IMR-90 (cell line): Measurements from ENCODE around the gene GYS1. TPM values are rescaled to one million over a fixed set of nuclear protein-coding genes. Genes with fewer than 3 reads are reported as not detected.

Source experiments
- ATAC-seq: fragments of 200-7000 bp; cut with Tn5 transposase; 2 replicates; pipeline ENCODE4 v1.9.1; 2020; ENCODE audit warnings: low read depth, mild to moderate bottlenecking, moderate library complexity
- BruUV-seq: library from RNA; stranded (reverse); fragments of 400-500 nt; replicated peaks from 2 replicates; lab custom pipeline; 2021; lab: Mats Ljungman, UMichigan
- CTCF ChIA-PET: fragments of 300-600 bp; formaldehyde crosslinking; extraction: SDS; loops from one replicate; lab custom pipeline; 2021; ENCODE audit warnings: antibody characterized with exemption; lab: Yijun Ruan, JAX
- POLR2A ChIA-PET: fragments of 300-600 bp; sonication (Branson Sonifier 250); formaldehyde crosslinking; loops from one replicate; lab custom pipeline; 2022; ENCODE audit warnings: antibody characterized with exemption; ENCODE audit not compliant: unreplicated experiment; lab: Charles Lee
- DNase-seq: peaks from one replicate; pipeline ENCODE4 v3.0.0; 2013
- H2AFZ ChIP-seq: replicated peaks from 2 replicates; pipeline ENCODE3; 2013; ENCODE audit warnings: low read length, mild to moderate bottlenecking; ENCODE audit not compliant: poor library complexity
- H2AK5ac ChIP-seq: 2 replicates; pipeline ENCODE4 v1.6.1; 2013; ENCODE audit warnings: low read depth, low read length, inconsistent platforms
- H2AK9ac ChIP-seq: replicated peaks from 2 replicates; pipeline ENCODE3; 2013; ENCODE audit warnings: mild to moderate bottlenecking, low read depth, low read length, moderate library complexity; ENCODE audit not compliant: poor library complexity
- H2BK120ac ChIP-seq: 2 replicates; pipeline ENCODE4 v1.6.1; 2013; ENCODE audit warnings: low read depth, low read length, inconsistent platforms
- H2BK15ac ChIP-seq: 3 replicates; pipeline ENCODE4 v1.6.1; 2013; ENCODE audit warnings: low read depth, low read length, inconsistent platforms
- H2BK20ac ChIP-seq: 2 replicates; pipeline ENCODE4 v1.6.1; 2013; ENCODE audit warnings: low read depth, mild to moderate bottlenecking, inconsistent platforms, low read length, moderate library complexity
- H2BK5ac ChIP-seq: 2 replicates; pipeline ENCODE4 v1.6.1; 2013; ENCODE audit warnings: mild to moderate bottlenecking, low read depth, low read length, inconsistent platforms; ENCODE audit not compliant: poor library complexity, severe bottlenecking
- H3K14ac ChIP-seq: replicated peaks from 2 replicates; pipeline ENCODE4 v1.6.1; 2013; ENCODE audit warnings: low read depth, low read length, inconsistent platforms
- H3K18ac ChIP-seq: 2 replicates; pipeline ENCODE4 v1.6.1; 2013; ENCODE audit warnings: low read depth, low read length, control low read depth
- H3K23ac ChIP-seq: 2 replicates; pipeline ENCODE4 v1.6.1; 2013; ENCODE audit warnings: low read depth, low read length, inconsistent platforms
- H3K27ac ChIP-seq: 2 replicates; pipeline ENCODE4 v1.5.1; 2013; ENCODE audit warnings: mild to moderate bottlenecking, control low read depth, low read length; ENCODE audit not compliant: insufficient read depth
- H3K27me3 ChIP-seq: 2 replicates; pipeline ENCODE4 v1.6.1; 2013; ENCODE audit warnings: low read length; ENCODE audit not compliant: control insufficient read depth, insufficient read depth
- H3K36me3 ChIP-seq: 2 replicates; pipeline ENCODE4 v1.6.1; 2013; ENCODE audit warnings: low read length, mixed read lengths; ENCODE audit not compliant: control insufficient read depth, insufficient read depth
- H3K4ac ChIP-seq: 2 replicates; pipeline ENCODE4 v1.6.1; 2013; ENCODE audit warnings: low read depth, low read length, inconsistent platforms
- H3K4me1 ChIP-seq: 2 replicates; pipeline ENCODE4 v1.6.1; 2013; ENCODE audit warnings: low read length, mixed read lengths; ENCODE audit not compliant: control insufficient read depth, insufficient read depth
- H3K4me2 ChIP-seq: 2 replicates; pipeline ENCODE4 v1.6.1; 2013; ENCODE audit warnings: low read depth, mild to moderate bottlenecking, control low read depth, low read length, moderate library complexity
- H3K4me3 ChIP-seq: 2 replicates; pipeline ENCODE4 v1.5.1; 2013; ENCODE audit warnings: low read depth, mild to moderate bottlenecking, control low read depth, low read length, moderate library complexity; ENCODE audit not compliant: insufficient read depth
- H3K56ac ChIP-seq: 2 replicates; pipeline ENCODE4 v1.6.1; 2013; ENCODE audit warnings: low read length, inconsistent platforms; ENCODE audit not compliant: insufficient read depth; ENCODE audit errors: extremely low read depth
- H3K79me1 ChIP-seq, 2 experiments: 2 replicates each; pipeline ENCODE4 v1.6.1; 2013; ENCODE audit warnings: low read length in 2 of 2, inconsistent platforms in 1 of 2, low read depth in 1 of 2
- H3K9ac ChIP-seq: 2 replicates; pipeline ENCODE4 v1.6.1; 2013; ENCODE audit warnings: low read depth, low read length, control low read depth
- H3K9me1 ChIP-seq: 2 replicates; pipeline ENCODE4 v1.6.1; 2013; ENCODE audit warnings: low read length, inconsistent platforms; ENCODE audit not compliant: insufficient read depth
- H3K9me3 ChIP-seq: 2 replicates; pipeline ENCODE4 v1.6.1; 2013; ENCODE audit warnings: low read length; ENCODE audit not compliant: control insufficient read depth, insufficient read depth
- H4K20me1 ChIP-seq: 2 replicates; pipeline ENCODE4 v1.6.1; 2013; ENCODE audit warnings: low read length, inconsistent platforms; ENCODE audit not compliant: insufficient read depth
- H4K5ac ChIP-seq: 2 replicates; pipeline ENCODE4 v1.6.1; 2013; ENCODE audit warnings: mild to moderate bottlenecking, low read depth, low read length, control low read depth
- H4K8ac ChIP-seq, 2 experiments: 2 replicates each; pipeline ENCODE4 v1.6.1; 2013; ENCODE audit warnings: low read depth in 2 of 2, low read length in 2 of 2, control low read depth in 1 of 2, inconsistent platforms in 1 of 2
- H4K91ac ChIP-seq: 2 replicates; pipeline ENCODE4 v1.6.1; 2013; ENCODE audit warnings: low read depth, low read length, inconsistent platforms; ENCODE audit not compliant: insufficient read depth
- BHLHE40 ChIP-seq: fragments of 150-350 bp; IDR thresholded peaks from 2 replicates; pipeline ENCODE4 v1.6.1; 2016; ENCODE audit warnings: mild to moderate bottlenecking, low read depth, low read length
- CEBPB ChIP-seq: IDR thresholded peaks from 2 replicates; pipeline ENCODE4 v1.6.1; 2012; ENCODE audit warnings: low read depth, low read length, improper control_type of control experiment
- CHD1 ChIP-seq: IDR thresholded peaks from 2 replicates; pipeline ENCODE4 v1.6.1; 2012; ENCODE audit warnings: low read depth, low read length, improper control_type of control experiment
- FOS ChIP-seq: fragments of 150-350 bp; IDR thresholded peaks from 2 replicates; pipeline ENCODE4 v1.6.1; 2016; ENCODE audit warnings: low read depth, low read length
- MXI1 ChIP-seq: IDR thresholded peaks from 2 replicates; pipeline ENCODE4 v1.6.1; 2012; ENCODE audit warnings: low read depth, mild to moderate bottlenecking, low read length, moderate library complexity, borderline replicate concordance
- RAD21 ChIP-seq: IDR thresholded peaks from 2 replicates; pipeline ENCODE4 v1.6.1; 2012; ENCODE audit warnings: low read length, improper control_type of control experiment
- RFX5 ChIP-seq: IDR thresholded peaks from 2 replicates; pipeline ENCODE4 v1.8.0; 2012; ENCODE audit warnings: low read depth, mild to moderate bottlenecking, low read length, moderate library complexity
- SMC3 ChIP-seq: fragments of 150-350 bp; IDR thresholded peaks from 2 replicates; pipeline ENCODE4 v1.6.1; 2016; ENCODE audit warnings: low read depth, mild to moderate bottlenecking, antibody characterized with exemption, low read length, moderate library complexity
- WGBS, 2 experiments: methylation state at CpG; one replicate each; pipeline versions ENCODE4 v1.1.5 to v1.1.7; 2013; ENCODE audit warnings: missing lambda C conversion rate in 2 of 2; ENCODE audit not compliant: insufficient read length in 1 of 2; ENCODE audit errors: extremely low coverage in 2 of 2; 5-methylcytosine and 5-hydroxymethylcytosine counted together
- dilution Hi-C: fragments of 300-500 bp; cut with HindIII; formaldehyde crosslinking; loops from one replicate; pipeline ENCODE4 v1.14.3; 2018; ENCODE audit warnings: low sequenced_read_pairs; ENCODE audit not compliant: unreplicated experiment
- in situ Hi-C: fragments of 300-500 bp; cut with MboI; formaldehyde crosslinking; loops from 3 replicates; pipeline ENCODE4 v1.14.3; 2019; ENCODE audit warnings: low sequenced_read_pairs, inconsistent platforms, mixed read lengths
- intact Hi-C: fragments of 100-400 bp; cut with micrococcal nuclease; formaldehyde crosslinking; loops from 2 replicates; pipeline ENCODE4 v1.10.0; 2022
- polyA plus RNA-seq, 3 experiments: library from polyadenylated mRNA; depleted of rRNA; stranded (reverse); fragments of >200 nt; gene quantifications; 2 replicates each; pipeline ENCODE4 v1.2.3, GENCODE V29; 2012; ENCODE audit warnings: low replicate concordance in 1 of 3
- total RNA-seq: library from RNA; depleted of rRNA; stranded (reverse); fragments of >200 nt; gene quantifications from 2 replicates; pipeline ENCODE4 v1.2.3, GENCODE V29; 2012
- TF ChIP-seq, protein P1 (sequence below): conservative IDR thresholded peaks from 2 replicates; pipeline ENCODE4 v1.5.1; 2012; ENCODE audit warnings: mild to moderate bottlenecking, low read depth, low read length, improper control_type of control experiment

Gene GYS1
- total and polyA plus RNA-seq, 2 of the 4 experiments (the other 2 are of a cell fraction), result 38.7 to 72.2 TPM

DNA sequence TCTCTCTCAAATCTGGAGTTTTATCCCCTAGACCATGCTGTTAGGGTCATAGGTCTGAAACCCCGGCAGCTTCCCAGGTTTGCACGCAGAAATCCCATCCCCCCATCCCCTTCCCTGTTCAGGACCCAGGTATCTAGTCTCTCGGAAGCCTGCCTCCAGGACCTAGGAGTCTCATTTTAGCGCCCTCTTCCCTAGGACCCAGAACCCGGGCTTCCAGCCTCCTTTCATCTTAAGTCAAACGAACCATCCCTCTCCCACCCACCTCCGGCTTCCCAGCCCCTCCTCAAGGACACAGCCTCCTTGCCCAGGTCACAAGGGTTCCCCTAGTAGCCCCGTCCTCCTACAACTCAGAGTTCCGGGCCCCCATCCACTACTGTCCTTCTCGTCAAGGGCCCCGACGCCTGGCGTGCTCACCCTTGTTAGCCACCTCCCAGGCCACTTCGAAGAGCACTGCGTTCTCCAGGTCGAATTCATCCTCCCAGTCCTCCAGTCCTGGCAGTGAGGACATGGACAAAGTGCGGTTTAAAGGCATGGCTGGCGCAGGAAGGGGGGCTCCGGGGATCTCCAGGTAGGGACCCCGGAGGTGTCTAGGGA, 431 bp downstream of the GYS1 start:
- H2BK15ac ChIP-seq, result 0 out of 3 replicates have a peak overlapping the region, but pooled peaks have one; percentile 12
- POLR2A ChIA-PET, result interaction anchor here (0.9 to 1.1 kb wide), 2 partner anchors 25 to 118 kb away, joined by 3 read pairs; no protein-coding TSS in a partner anchor
- H3K79me1 ChIP-seq, result peaks cover 21 to 72% of the 10 kb centered on the region in 2 experiments
- 0% methylated on average over 5 of the region's 20 CpGs; no CpG with 5 or more reads in 1 of the 2 experiments for WGBS, 2 experiments
- peak overlapping the region; percentile 91 for H4K91ac ChIP-seq
- DNase-seq (no peak), ATAC-seq (no peak)
- 0 out of 2 replicates have a peak, but pooled peaks cover 3% of the 10 kb centered on the region for H3K9me1 ChIP-seq
- dilution Hi-C loops, result no loop called here
- peaks cover 20% of the 10 kb centered on the region for H4K20me1 ChIP-seq
- no peak overlapping the region for H2BK20ac ChIP-seq
- H2AK5ac ChIP-seq, result peak overlapping the region; percentile 93
- H3K4me3 ChIP-seq, result peak overlapping the region; percentile 78
- peak overlapping the region; percentile 88 for H2AFZ ChIP-seq
- no peak for TF ChIP-seq RAD21
- no peak for TF ChIP-seq RFX5
- no peak for TF ChIP-seq BHLHE40
- TF ChIP-seq MXI1, result peak; percentile 18; the same call in 1 of the 2 replicates
- TF ChIP-seq, protein P1, sequence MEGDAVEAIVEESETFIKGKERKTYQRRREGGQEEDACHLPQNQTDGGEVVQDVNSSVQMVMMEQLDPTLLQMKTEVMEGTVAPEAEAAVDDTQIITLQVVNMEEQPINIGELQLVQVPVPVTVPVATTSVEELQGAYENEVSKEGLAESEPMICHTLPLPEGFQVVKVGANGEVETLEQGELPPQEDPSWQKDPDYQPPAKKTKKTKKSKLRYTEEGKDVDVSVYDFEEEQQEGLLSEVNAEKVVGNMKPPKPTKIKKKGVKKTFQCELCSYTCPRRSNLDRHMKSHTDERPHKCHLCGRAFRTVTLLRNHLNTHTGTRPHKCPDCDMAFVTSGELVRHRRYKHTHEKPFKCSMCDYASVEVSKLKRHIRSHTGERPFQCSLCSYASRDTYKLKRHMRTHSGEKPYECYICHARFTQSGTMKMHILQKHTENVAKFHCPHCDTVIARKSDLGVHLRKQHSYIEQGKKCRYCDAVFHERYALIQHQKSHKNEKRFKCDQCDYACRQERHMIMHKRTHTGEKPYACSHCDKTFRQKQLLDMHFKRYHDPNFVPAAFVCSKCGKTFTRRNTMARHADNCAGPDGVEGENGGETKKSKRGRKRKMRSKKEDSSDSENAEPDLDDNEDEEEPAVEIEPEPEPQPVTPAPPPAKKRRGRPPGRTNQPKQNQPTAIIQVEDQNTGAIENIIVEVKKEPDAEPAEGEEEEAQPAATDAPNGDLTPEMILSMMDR, result no peak
- TF ChIP-seq SMC3, result no peak
- no peak for TF ChIP-seq FOS
- TF ChIP-seq CEBPB, result no peak
- TF ChIP-seq CHD1, result 0 out of 2 replicates have a peak, but pooled peaks have one; percentile 29
- CTCF ChIA-PET, result interaction anchor here (0.8 to 1.9 kb wide), 10 partner anchors 9 to 277 kb away, joined by 3 to 9 read pairs (median 5); no protein-coding TSS in a partner anchor
- in situ Hi-C loops, result no loop called here
- H3K9me3 ChIP-seq, result no peaks in the 10 kb centered on the region
- H3K27ac ChIP-seq, result peak overlapping the region; percentile 85
- H3K23ac ChIP-seq, result peak overlapping the region; percentile 94
- H3K4me1 ChIP-seq, result peaks cover 12% of the 10 kb centered on the region
- H3K14ac ChIP-seq, result peak overlapping the region; percentile 93
- peak overlapping the region; percentile 94 for H2AK9ac ChIP-seq
- intact Hi-C loops, result loop anchor here (5.0 to 10.0 kb wide), 3 partner anchors 65 to 212 kb away; partner anchors contain the start of genes CGB7 and KCNA7
- peak overlapping the region; percentile 14; the same call in 1 of the 2 replicates for H3K18ac ChIP-seq
- peak overlapping the region; percentile 48 to 64 for H4K8ac ChIP-seq
- peak overlapping the region; percentile 39; the same call in 1 of the 2 replicates for H2BK120ac ChIP-seq
- H3K9ac ChIP-seq, result peak overlapping the region; percentile 92
- H2BK5ac ChIP-seq, result peak overlapping the region; percentile 77
- H3K27me3 ChIP-seq, result no peaks in the 10 kb centered on the region
- BruUV-seq, result no TSS peak
- H3K4me2 ChIP-seq, result peak overlapping the region; percentile 89
- H3K4ac ChIP-seq, result peak overlapping the region; percentile 93
- peak overlapping the region; percentile 63 for H3K56ac ChIP-seq
- peak overlapping the region; percentile 41; the same call in 1 of the 2 replicates for H4K5ac ChIP-seq
- peaks cover 18% of the 10 kb centered on the region for H3K36me3 ChIP-seq
